Ectodermal cell (in vitro differentiated cells): Measurements from ENCODE around the gene GPR68.
"Not testable (repeated sequence)": the region's sequence is repeated elsewhere in the genome, so short reads cannot be mapped to it uniquely, and the experiment has no call there.

Experiments
- H3K27ac ChIP-seq: 2 replicates; pipeline ENCODE4 v1.7.0; 2013; ENCODE audit warnings: mild to moderate bottlenecking, low read depth, low read length; ENCODE audit not compliant: insufficient read depth, poor library complexity, severe bottlenecking
- H3K27me3 ChIP-seq: 2 replicates; pipeline ENCODE4 v1.7.0; 2013; ENCODE audit warnings: mild to moderate bottlenecking, low read length; ENCODE audit not compliant: insufficient read depth, control insufficient read depth, poor library complexity, severe bottlenecking
- H3K36me3 ChIP-seq: one replicate; pipeline ENCODE4 v1.7.0; 2013; ENCODE audit warnings: low read length; ENCODE audit not compliant: control insufficient read depth, insufficient read depth
- H3K4me1 ChIP-seq: one replicate; pipeline ENCODE4 v1.7.0; 2013; ENCODE audit warnings: low read length; ENCODE audit not compliant: control insufficient read depth, insufficient read depth
- H3K4me3 ChIP-seq: 2 replicates; pipeline ENCODE4 v1.7.0; 2013; ENCODE audit warnings: low read depth, low read length, control low read depth; ENCODE audit not compliant: insufficient read depth
- H3K9me3 ChIP-seq: 2 replicates; pipeline ENCODE4 v1.7.0; 2013; ENCODE audit warnings: mild to moderate bottlenecking, low read length, moderate library complexity; ENCODE audit not compliant: control insufficient read depth
- WGBS, 2 experiments: methylation state at CpG; one replicate each; pipeline ENCODE4 v1.1.7; 2013; ENCODE audit warnings: missing lambda C conversion rate in 2 of 2; 5-methylcytosine and 5-hydroxymethylcytosine counted together

Gene GPR68

GRCh38 chr14:91230397-91231035, 14.0 kb downstream of the GPR68 start:
- H3K27ac ChIP-seq = no peak overlapping the region
- WGBS, 2 experiments = 97 to 98% methylated on average over 4 of the region's 4 CpGs
- H3K36me3 ChIP-seq = no peaks in the 10 kb centered on the region
- H3K9me3 ChIP-seq = no peaks in the 10 kb centered on the region
- H3K4me1 ChIP-seq = no peaks in the 10 kb centered on the region
- H3K27me3 ChIP-seq = no peaks in the 10 kb centered on the region
- no peak overlapping the region for H3K4me3 ChIP-seq

GRCh38 chr14:91229743-91230200, 14.7 kb downstream of the GPR68 start:
- Histone ChIP-seq H3K27ac (no peak overlapping the region), H3K4me3 (no peak overlapping the region), H3K27me3 (no peaks in the 10 kb centered on the region), H3K9me3 (no peaks in the 10 kb centered on the region), H3K36me3 (no peaks in the 10 kb centered on the region), H3K4me1 (no peaks in the 10 kb centered on the region)
- 89 to 93% methylated on average over 6 of the region's 6 CpGs for WGBS, 2 experiments

GRCh38 chr14:91229005-91229382, 15.5 kb downstream of the GPR68 start:
- Histone ChIP-seq H3K4me1 (no peaks in the 10 kb centered on the region), H3K36me3 (no peaks in the 10 kb centered on the region), H3K27me3 (no peaks in the 10 kb centered on the region), H3K4me3 (no peak overlapping the region), H3K9me3 (no peaks in the 10 kb centered on the region), H3K27ac (no peak overlapping the region)
- 84 to 97% methylated on average over 1 of the region's 1 CpG for WGBS, 2 experiments

- Histone ChIP-seq H3K9me3 (no peaks in the 10 kb centered on the region), H3K4me1 (no peaks in the 10 kb centered on the region), H3K27ac (no peak overlapping the region), H3K36me3 (no peaks in the 10 kb centered on the region), H3K4me3 (no peak overlapping the region), H3K27me3 (no peaks in the 10 kb centered on the region)
- WGBS, 2 experiments = 79 to 85% methylated on average over 14 of the region's 14 CpGs
Observed at GRCh38 chr14:91228112-91229004, 16.1 kb downstream of the GPR68 start.

GRCh38 chr14:91227183-91227628, 17.3 kb downstream of the GPR68 start:
- Histone ChIP-seq H3K27ac (no peak overlapping the region), H3K9me3 (no peaks in the 10 kb centered on the region), H3K4me3 (no peak overlapping the region), H3K36me3 (no peaks in the 10 kb centered on the region), H3K27me3 (no peaks in the 10 kb centered on the region), H3K4me1 (no peaks in the 10 kb centered on the region)
- 94 to 95% methylated on average over 7 of the region's 7 CpGs for WGBS, 2 experiments

GRCh38 chr14:91226360-91226759, 18.1 kb downstream of the GPR68 start:
- 88 to 92% methylated on average over 4 of the region's 4 CpGs for whole genome bisulfite sequencing, 2 experiments
- not testable (repeated sequence) for H3K4me3 ChIP-seq, H3K9me3 ChIP-seq, H3K27ac ChIP-seq, H3K36me3 ChIP-seq, H3K27me3 ChIP-seq, H3K4me1 ChIP-seq

GRCh38 chr14:91225025-91225424, 19.5 kb downstream of the GPR68 start:
- Histone ChIP-seq H3K9me3 (no peaks in the 10 kb centered on the region), H3K4me3 (no peak overlapping the region), H3K4me1 (no peaks in the 10 kb centered on the region), H3K36me3 (no peaks in the 10 kb centered on the region), H3K27ac (no peak overlapping the region), H3K27me3 (no peaks in the 10 kb centered on the region)
- 92 to 93% methylated on average over 7 of the region's 7 CpGs for WGBS, 2 experiments

- Histone ChIP-seq H3K27me3 (no peaks in the 10 kb centered on the region), H3K4me1 (no peaks in the 10 kb centered on the region), H3K36me3 (no peaks in the 10 kb centered on the region), H3K27ac (no peak overlapping the region), H3K4me3 (no peak overlapping the region), H3K9me3 (no peaks in the 10 kb centered on the region)
- 100% methylated on average over 1 of the region's 1 CpG; no CpG with 5 or more reads in 1 of the 2 experiments for WGBS, 2 experiments
Observed at GRCh38 chr14:91223028-91223783, 21.3 kb downstream of the GPR68 start.

- H3K4me3 ChIP-seq = no peak overlapping the region
- H3K27me3 ChIP-seq = no peaks in the 10 kb centered on the region
- H3K27ac ChIP-seq = no peak overlapping the region
- H3K4me1 ChIP-seq = no peaks in the 10 kb centered on the region
- H3K36me3 ChIP-seq = no peaks in the 10 kb centered on the region
- H3K9me3 ChIP-seq = no peaks in the 10 kb centered on the region
- whole genome bisulfite sequencing, 2 experiments = 92 to 93% methylated on average over 1 of the region's 1 CpG
Observed at GRCh38 chr14:91221270-91221669, 23.2 kb downstream of the GPR68 start.

- H3K27me3 ChIP-seq = no peaks in the 10 kb centered on the region
- no peaks in the 10 kb centered on the region for H3K36me3 ChIP-seq
- no peak overlapping the region for H3K27ac ChIP-seq
- H3K4me3 ChIP-seq = no peak overlapping the region
- no peaks in the 10 kb centered on the region for H3K9me3 ChIP-seq
- no peaks in the 10 kb centered on the region for H3K4me1 ChIP-seq
- WGBS, 2 experiments = 95% methylated on average over 9 of the region's 9 CpGs
Observed at GRCh38 chr14:91220581-91221000, 23.9 kb downstream of the GPR68 start.
